Gastrocnemius medialis (tissue), 4 donors: ENCODE data around the gene EFNA5. TPM values are rescaled to one million over a fixed set of nuclear protein-coding genes. Genes with fewer than 3 reads are reported as not detected.

ENCODE experiments used
- ATAC-seq, 2 donors: fragments of 150-250 bp; one replicate each; pipeline ENCODE4 v1.9.1; 2016
- DNase-seq, 2 donors: peaks; one replicate each; pipeline ENCODE4 v3.0.0-alpha.2; 2019
- H3K27ac ChIP-seq, 4 donors: fragments of 200-600 bp; sonication (generic); 1 replicate in 1 of 4; 2 replicates in 3 of 4; pipeline ENCODE4 v1.5.1; 2016 to 2018; ENCODE audit warnings: mild to moderate bottlenecking in 2 of 4, moderate library complexity in 1 of 4
- H3K27me3 ChIP-seq, 3 donors: fragments of 200-600 bp; sonication (generic) in 2 of 3; 1 replicate in 1 of 3; 2 replicates in 2 of 3; pipeline versions ENCODE4 v1.5.1 to v1.6.0; 2016 to 2019; ENCODE audit warnings: mild to moderate bottlenecking in 1 of 3, moderate library complexity in 1 of 3
- H3K36me3 ChIP-seq, 2 donors: fragments of 200-600 bp; sonication (generic) in 1 of 2; one replicate each; pipeline ENCODE4 v1.5.1; 2017 to 2018
- H3K4me1 ChIP-seq, 2 donors: fragments of 200-600 bp; sonication (generic) in 1 of 2; one replicate each; pipeline ENCODE4 v1.5.1; 2016 to 2017; ENCODE audit warnings: mild to moderate bottlenecking in 2 of 2
- H3K4me3 ChIP-seq, 4 donors: fragments of 200-600 bp; sonication (generic) in 3 of 4; 1 replicate in 1 of 4; 2 replicates in 3 of 4; pipeline ENCODE4 v1.5.1; 2016 to 2019; ENCODE audit warnings: mild to moderate bottlenecking in 2 of 4
- H3K9me3 ChIP-seq, 3 donors: fragments of 200-600 bp; sonication (generic) in 2 of 3; 1 replicate in 1 of 3; 2 replicates in 2 of 3; pipeline ENCODE4 v1.5.1; 2016 to 2019
- POLR2A ChIP-seq, 2 donors: fragments of 450-650 bp; IDR thresholded peaks; one replicate each; pipeline ENCODE4 v1.6.1; 2017; ENCODE audit warnings: antibody characterized with exemption in 2 of 2, mild to moderate bottlenecking in 2 of 2, moderate library complexity in 2 of 2
- in situ Hi-C, 4 donors: fragments of 200-750 bp; cut with MboI; loops; one replicate each; pipeline versions ENCODE4 v1.15.0 to v1.8.0; 2017; ENCODE audit warnings: low sequenced_read_pairs in 4 of 4
- intact Hi-C: fragments of 100-400 bp; cut with DNase I; formaldehyde crosslinking; loops from one replicate; pipeline ENCODE4 v1.15.1; 2023; ENCODE audit warnings: low total_unique reads
- total RNA-seq, 4 donors: library from RNA; depleted of rRNA; stranded (reverse); fragments of >200 nt; gene quantifications; one replicate each; pipeline versions ENCODE4 v1.1.0 to v1.2.3, GENCODE V29; 2016
- TF ChIP-seq, protein P1 (sequence below), 5 experiments: fragments of 450-650 bp in 3 of 5; fragments of 200-600 bp in 2 of 5; sonication (generic) in 2 of 5; IDR thresholded peaks in 4 of 5; conservative IDR thresholded peaks in 1 of 5; 1 replicate in 4 of 5; 2 replicates in 1 of 5; pipeline ENCODE4 v1.5.1; 2016 to 2019; ENCODE audit warnings: antibody characterized with exemption in 5 of 5, mild to moderate bottlenecking in 3 of 5, moderate library complexity in 3 of 5

Gene EFNA5
- total RNA-seq, 4 donors from 2014 or later: 0.15 to 0.62 (median 0.20) TPM; not detected in 1

DNA sequence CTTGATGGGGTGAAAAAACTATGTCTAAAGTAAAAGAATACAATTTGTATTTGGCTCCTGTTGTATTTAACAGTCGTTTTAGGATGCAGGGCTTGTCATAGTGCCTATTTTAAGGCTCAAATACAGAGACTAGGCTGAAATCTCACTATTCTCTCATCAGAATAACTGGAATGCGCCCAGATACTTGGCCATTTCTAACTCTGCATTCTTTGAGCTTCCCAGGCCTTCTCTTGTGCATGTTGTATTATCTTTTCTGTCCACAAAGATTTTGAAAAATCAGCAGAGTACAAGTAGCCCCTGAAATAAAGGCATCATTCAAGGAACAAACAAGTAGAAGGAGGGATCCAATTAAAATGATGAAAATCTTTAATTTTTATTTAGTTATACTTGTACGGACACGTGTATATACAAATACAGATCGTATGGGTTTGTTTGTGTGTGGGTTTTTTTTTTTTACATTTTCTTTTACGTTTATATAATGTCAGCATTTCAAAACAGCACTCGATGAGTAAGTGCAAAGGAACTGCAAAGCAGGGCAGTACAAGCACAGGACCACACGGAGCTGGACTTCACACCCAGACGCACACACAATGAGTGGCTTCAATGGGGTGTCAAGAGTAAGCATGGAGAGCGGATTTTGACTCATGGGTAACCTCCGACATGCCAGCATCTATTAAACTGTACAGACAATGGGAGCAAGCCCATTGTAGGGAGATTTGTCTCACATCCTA is 294.0 kb downstream of the EFNA5 start:
- ATAC-seq (no peak), DNase-seq (no peak)
- intact Hi-C loops: no loop called here
- H3K4me1 ChIP-seq: peaks cover 4 to 19% of the 10 kb centered on the region in 2 donors
- TF ChIP-seq, protein P1, sequence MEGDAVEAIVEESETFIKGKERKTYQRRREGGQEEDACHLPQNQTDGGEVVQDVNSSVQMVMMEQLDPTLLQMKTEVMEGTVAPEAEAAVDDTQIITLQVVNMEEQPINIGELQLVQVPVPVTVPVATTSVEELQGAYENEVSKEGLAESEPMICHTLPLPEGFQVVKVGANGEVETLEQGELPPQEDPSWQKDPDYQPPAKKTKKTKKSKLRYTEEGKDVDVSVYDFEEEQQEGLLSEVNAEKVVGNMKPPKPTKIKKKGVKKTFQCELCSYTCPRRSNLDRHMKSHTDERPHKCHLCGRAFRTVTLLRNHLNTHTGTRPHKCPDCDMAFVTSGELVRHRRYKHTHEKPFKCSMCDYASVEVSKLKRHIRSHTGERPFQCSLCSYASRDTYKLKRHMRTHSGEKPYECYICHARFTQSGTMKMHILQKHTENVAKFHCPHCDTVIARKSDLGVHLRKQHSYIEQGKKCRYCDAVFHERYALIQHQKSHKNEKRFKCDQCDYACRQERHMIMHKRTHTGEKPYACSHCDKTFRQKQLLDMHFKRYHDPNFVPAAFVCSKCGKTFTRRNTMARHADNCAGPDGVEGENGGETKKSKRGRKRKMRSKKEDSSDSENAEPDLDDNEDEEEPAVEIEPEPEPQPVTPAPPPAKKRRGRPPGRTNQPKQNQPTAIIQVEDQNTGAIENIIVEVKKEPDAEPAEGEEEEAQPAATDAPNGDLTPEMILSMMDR (IDR thresholded peaks at IDR 0.05 in 4 of 5, conservative IDR thresholded peaks at IDR 0.05 in 1 of 5): no peak
- no peak for TF ChIP-seq POLR2A (IDR thresholded peaks at IDR 0.05)
- no peak overlapping the region for H3K27ac ChIP-seq
- H3K36me3 ChIP-seq: no peaks in the 10 kb centered on the region
- in situ Hi-C loops: no loop called here
- no peak overlapping the region for H3K4me3 ChIP-seq
- H3K9me3 ChIP-seq: no peaks in the 10 kb centered on the region
- no peaks in the 10 kb centered on the region for H3K27me3 ChIP-seq

DNA sequence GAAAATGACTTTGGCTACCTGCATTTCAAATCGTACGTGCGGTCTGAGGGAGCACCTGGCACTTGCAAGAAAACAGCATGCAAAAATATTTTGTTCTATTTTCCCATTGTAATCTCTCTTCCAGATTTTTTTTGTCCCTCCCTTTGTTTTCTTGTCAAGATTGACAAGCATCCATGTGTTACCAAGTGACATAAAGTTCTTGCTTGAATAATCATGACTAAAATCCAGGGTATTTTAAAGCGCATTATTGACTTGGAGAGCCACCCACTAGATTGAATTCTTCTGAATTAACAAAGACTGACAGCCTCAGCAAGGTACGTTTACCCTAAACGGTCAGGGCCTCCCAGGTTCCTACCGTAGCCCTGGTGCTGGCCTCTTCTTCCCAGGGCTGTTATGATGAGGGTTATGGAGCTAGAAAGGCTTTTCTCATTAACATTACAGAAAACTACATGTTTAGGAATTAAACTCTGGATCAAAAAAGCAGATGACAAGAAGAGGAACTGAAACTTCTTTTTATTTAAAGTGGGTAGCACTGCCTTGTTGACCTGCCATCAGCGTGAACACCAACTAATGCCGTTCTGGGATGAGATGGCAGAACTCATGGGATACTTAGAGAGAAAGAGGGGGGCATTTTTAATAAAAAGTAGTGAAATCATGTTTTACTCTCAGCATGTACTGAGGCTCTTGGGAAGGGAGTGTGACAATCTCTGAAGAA is 297.0 kb downstream of the EFNA5 start:
- no peak for ATAC-seq
- Histone ChIP-seq H3K27me3 (no peaks in the 10 kb centered on the region), H3K4me3 (no peak overlapping the region), H3K4me1 (peaks cover 4 to 15% of the 10 kb centered on the region in 2 donors), H3K27ac (peak overlapping the region in 1 of 4 donors; percentile 52), H3K9me3 (no peaks in the 10 kb centered on the region), H3K36me3 (no peaks in the 10 kb centered on the region)
- no peak for TF ChIP-seq POLR2A (IDR thresholded peaks at IDR 0.05)
- TF ChIP-seq, protein P1 (IDR thresholded peaks at IDR 0.05 in 4 of 5, conservative IDR thresholded peaks at IDR 0.05 in 1 of 5): no peak
- intact Hi-C loops (no loop called here), in situ Hi-C loops (no loop called here)
- no peak for DNase-seq

DNA sequence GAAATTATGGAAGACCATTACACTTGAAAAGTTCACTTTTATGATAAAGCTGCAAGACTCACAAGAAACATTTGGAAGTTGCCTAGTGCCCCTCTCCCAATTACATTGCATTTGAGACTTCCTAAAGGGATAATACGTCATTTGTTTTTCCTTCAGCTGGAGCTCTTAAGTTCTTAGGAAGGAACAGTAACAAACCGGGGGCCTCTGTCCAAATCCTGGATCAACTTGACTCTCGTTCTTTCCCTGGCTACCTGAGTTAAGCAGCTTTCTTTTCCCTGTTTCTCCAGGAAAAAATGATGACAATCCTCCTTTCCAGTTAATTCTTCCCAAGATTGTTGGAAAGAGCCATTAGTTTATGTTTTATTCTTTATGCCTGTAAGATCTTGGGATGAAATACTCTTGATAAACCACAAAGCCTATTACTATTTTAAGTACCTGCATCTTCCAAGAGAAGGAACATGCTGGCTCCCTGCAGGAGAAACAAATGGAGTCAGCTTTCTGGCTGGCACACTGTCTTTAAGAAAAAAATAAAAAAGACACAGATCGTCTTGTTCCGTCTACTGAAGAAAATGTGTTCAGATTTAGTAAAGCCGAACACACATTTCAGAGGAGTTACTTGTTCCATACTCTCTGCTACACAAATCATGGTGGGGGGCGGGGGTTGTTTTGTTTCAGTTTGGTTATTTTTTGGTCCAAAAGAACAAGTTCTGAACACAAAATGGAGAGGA is 297.9 kb downstream of the EFNA5 start:
- peaks cover 4 to 15% of the 10 kb centered on the region in 2 donors for H3K4me1 ChIP-seq

DNA sequence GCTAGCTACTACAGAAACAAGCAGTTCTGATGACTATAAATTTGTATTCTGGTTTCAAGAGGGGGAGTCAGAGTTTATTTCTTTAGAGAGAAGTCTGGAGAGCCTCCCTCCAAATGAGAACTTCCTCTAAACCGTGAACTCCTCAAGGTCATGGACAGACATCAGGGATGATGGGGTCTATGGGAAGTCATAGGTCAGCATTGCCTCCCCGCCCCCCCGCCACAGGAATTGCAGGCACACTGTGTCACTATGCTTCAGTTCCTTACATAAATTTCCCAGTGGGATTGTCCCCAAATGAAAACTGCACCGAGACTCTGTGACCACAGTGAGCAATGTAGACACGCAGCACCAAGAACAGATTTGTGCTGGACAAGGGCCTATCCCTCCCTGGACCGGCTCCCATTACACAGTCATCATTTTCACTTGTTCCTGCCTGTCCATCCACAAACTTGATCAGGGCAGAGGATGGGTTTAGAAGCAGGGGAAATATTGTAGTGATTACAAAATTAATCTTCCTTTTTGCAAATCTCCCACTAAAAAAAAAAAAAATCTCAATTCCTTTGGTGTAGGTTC is 300.3 kb downstream of the EFNA5 start:
- no peak for DNase-seq
- Histone ChIP-seq H3K27ac (no peak overlapping the region), H3K4me3 (no peak overlapping the region), H3K9me3 (no peaks in the 10 kb centered on the region), H3K4me1 (peaks cover 4 to 15% of the 10 kb centered on the region in 2 donors), H3K36me3 (no peaks in the 10 kb centered on the region), H3K27me3 (no peaks in the 10 kb centered on the region)
- no peak for ATAC-seq
- in situ Hi-C loops (no loop called here), intact Hi-C loops (no loop called here)
- TF ChIP-seq POLR2A (IDR thresholded peaks at IDR 0.05): no peak
- TF ChIP-seq, protein P1 (IDR thresholded peaks at IDR 0.05 in 4 of 5, conservative IDR thresholded peaks at IDR 0.05 in 1 of 5): no peak

More for the DNA sequence above, 297.9 kb downstream of the EFNA5 start:
- Histone ChIP-seq H3K4me3 (no peak overlapping the region), H3K27me3 (no peaks in the 10 kb centered on the region), H3K9me3 (no peaks in the 10 kb centered on the region), H3K27ac (peak overlapping the region in 1 of 4 donors; percentile 52), H3K36me3 (no peaks in the 10 kb centered on the region)
- in situ Hi-C loops (no loop called here), intact Hi-C loops (no loop called here)
- ATAC-seq (peak in 1 of 2 donors; percentile 76), DNase-seq (no peak)
- no peak for TF ChIP-seq POLR2A (IDR thresholded peaks at IDR 0.05)
- TF ChIP-seq, protein P1 (IDR thresholded peaks at IDR 0.05 in 4 of 5, conservative IDR thresholded peaks at IDR 0.05 in 1 of 5): no peak
